Tibial nerve (tissue), 4 donors: ENCODE measurements around the gene PTPRE. TPM values are rescaled to one million over a fixed set of nuclear protein-coding genes. Genes with fewer than 3 reads are reported as not detected.

ENCODE experiments used
- DNase-seq, 2 donors: peaks; one replicate each; pipeline ENCODE4 v3.0.0-alpha.2; 2019; ENCODE audit warnings: low spot score in 2 of 2
- H3K27ac ChIP-seq, 4 donors: fragments of 200-600 bp; sonication (generic) in 3 of 4; one replicate each; pipeline ENCODE4 v1.5.1; 2017 to 2019; ENCODE audit warnings: mild to moderate bottlenecking in 1 of 4
- H3K27me3 ChIP-seq, 2 donors: fragments of 200-600 bp; sonication (generic) in 1 of 2; one replicate each; pipeline versions ENCODE4 v1.5.1 to v1.6.0; 2017 to 2019
- H3K36me3 ChIP-seq, 3 donors: fragments of 200-600 bp; sonication (generic); one replicate each; pipeline ENCODE4 v1.5.1; 2018 to 2019
- H3K4me1 ChIP-seq, 4 donors: fragments of 200-600 bp; sonication (generic) in 3 of 4; one replicate each; pipeline ENCODE4 v1.5.1; 2017 to 2019
- H3K4me3 ChIP-seq, 4 donors: fragments of 200-600 bp; sonication (generic) in 3 of 4; one replicate each; pipeline ENCODE4 v1.5.1; 2017 to 2019; ENCODE audit warnings: mild to moderate bottlenecking in 1 of 4, moderate library complexity in 1 of 4
- H3K9me3 ChIP-seq, 4 donors: fragments of 200-600 bp; sonication (generic) in 3 of 4; one replicate each; pipeline ENCODE4 v1.5.1; 2017 to 2019
- CTCF ChIP-seq, 5 experiments: fragments of 200-600 bp in 3 of 5; fragments of 450-650 bp in 2 of 5; sonication (generic) in 3 of 5; IDR thresholded peaks; one replicate each; pipeline ENCODE4 v1.5.1; 2016 to 2019; ENCODE audit warnings: antibody characterized with exemption in 5 of 5, mild to moderate bottlenecking in 3 of 5, moderate library complexity in 2 of 5
- EP300 ChIP-seq, 2 donors: sonication (generic); formaldehyde crosslinking; IDR thresholded peaks; one replicate each; pipeline ENCODE4 v1.6.1; 2017; ENCODE audit warnings: antibody characterized with exemption in 2 of 2, mild to moderate bottlenecking in 1 of 2
- POLR2A ChIP-seq, 2 donors: fragments of 450-650 bp; IDR thresholded peaks; one replicate each; pipeline ENCODE4 v1.6.1; 2017; ENCODE audit warnings: antibody characterized with exemption in 2 of 2, mild to moderate bottlenecking in 2 of 2, moderate library complexity in 2 of 2
- WGBS, 2 donors: methylation state at CpG; one replicate each; pipeline ENCODE4 v1.1.5; 2018; 5-methylcytosine and 5-hydroxymethylcytosine counted together
- total RNA-seq, 4 donors: library from RNA; depleted of rRNA; stranded (reverse); fragments of >200 nt; gene quantifications; one replicate each; pipeline ENCODE4 v1.1.0, GENCODE V29; 2016

PTPRE gene
- total RNA-seq, 4 donors from 2014 or later: 19.0 to 38.1 (median 25.8) TPM

DNA sequence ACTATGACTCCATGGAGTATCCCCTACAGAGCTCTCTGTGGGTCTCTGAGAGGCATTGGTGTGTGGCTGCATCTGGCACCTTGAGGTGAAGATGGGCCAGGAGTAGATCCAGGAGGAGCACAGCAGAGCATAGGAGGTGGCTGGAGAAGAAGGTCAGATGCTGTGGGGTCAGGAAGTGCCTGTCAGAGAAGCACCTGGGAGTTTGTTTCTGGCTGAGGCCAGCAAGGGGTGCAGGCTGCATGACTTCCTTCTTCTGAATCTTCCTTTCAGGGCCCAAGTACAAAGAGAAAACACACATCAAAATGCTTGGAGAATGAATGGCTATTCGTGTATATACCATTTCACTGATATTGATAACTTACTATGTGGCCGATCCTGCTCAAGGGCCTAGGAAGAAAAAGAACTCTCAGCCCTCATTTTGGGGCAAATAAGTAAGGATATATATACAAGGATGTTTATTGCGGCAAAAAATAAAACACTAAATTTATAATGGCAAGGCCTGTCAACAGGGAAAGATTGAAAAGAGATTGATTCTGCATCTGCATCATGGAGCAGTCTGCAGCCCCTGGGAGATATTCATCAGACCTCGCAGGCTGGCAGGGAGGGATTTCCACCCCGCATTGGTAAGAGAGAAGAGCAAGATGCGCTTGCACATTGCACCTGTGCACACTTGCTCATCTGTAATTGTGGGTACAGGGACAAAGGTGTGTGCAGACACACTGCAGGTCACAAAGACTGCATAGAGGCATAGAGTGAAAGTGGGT lies 39.2 kb downstream of the PTPRE start:
- H3K4me1 ChIP-seq: peaks cover 0 to 18% (median 0%) of the 10 kb centered on the region in 4 donors
- H3K4me3 ChIP-seq: no peak overlapping the region
- no peaks in the 10 kb centered on the region for H3K36me3 ChIP-seq
- no peak for DNase-seq
- TF ChIP-seq POLR2A (IDR thresholded peaks at IDR 0.05) (no peak), CTCF (IDR thresholded peaks at IDR 0.05) (no peak), EP300 (IDR thresholded peaks at IDR 0.05) (no peak)
- no peak overlapping the region for H3K27ac ChIP-seq
- H3K27me3 ChIP-seq: no peaks in the 10 kb centered on the region
- no peaks in the 10 kb centered on the region for H3K9me3 ChIP-seq
- 85 to 91% methylated on average over 6 of the region's 6 CpGs for WGBS, 2 donors

DNA sequence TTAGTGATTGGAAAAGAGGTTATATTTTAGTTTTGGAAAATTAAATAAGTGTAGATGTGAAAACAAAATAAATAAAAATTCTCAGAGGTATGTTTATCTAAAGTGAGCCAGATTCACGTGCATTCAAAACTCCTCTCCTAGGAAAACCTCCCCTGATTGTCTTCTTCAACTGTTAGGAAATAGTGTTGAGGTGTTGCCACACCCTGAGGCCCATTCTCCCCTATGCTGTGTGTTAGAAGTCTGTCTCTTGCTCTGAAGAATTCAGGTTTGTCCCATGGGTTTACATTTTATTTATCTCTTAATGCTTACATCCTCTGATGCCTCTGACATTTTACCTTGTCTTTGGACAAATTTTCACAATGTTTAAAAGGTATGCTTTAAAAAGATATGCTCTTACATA lies 40.3 kb downstream of the PTPRE start:
- Histone ChIP-seq H3K4me1 (peaks cover 0 to 18% (median 0%) of the 10 kb centered on the region in 4 donors), H3K9me3 (no peaks in the 10 kb centered on the region), H3K27ac (no peak overlapping the region), H3K4me3 (no peak overlapping the region), H3K36me3 (no peaks in the 10 kb centered on the region), H3K27me3 (no peaks in the 10 kb centered on the region)
- no peak for DNase-seq
- TF ChIP-seq POLR2A (IDR thresholded peaks at IDR 0.05) (no peak), EP300 (IDR thresholded peaks at IDR 0.05) (no peak), CTCF (IDR thresholded peaks at IDR 0.05) (no peak)
- 60 to 81% methylated on average over 1 of the region's 1 CpG for WGBS, 2 donors

GRCh38 chr10:127948791-127949190 lies 41.9 kb downstream of the PTPRE start:
- Histone ChIP-seq H3K4me3 (no peak overlapping the region), H3K4me1 (peaks cover 0 to 14% (median 0%) of the 10 kb centered on the region in 4 donors), H3K27ac (no peak overlapping the region), H3K36me3 (no peaks in the 10 kb centered on the region), H3K27me3 (no peaks in the 10 kb centered on the region), H3K9me3 (no peaks in the 10 kb centered on the region)
- 74 to 83% methylated on average over 5 of the region's 5 CpGs for WGBS, 2 donors
- TF ChIP-seq POLR2A (IDR thresholded peaks at IDR 0.05) (no peak), CTCF (IDR thresholded peaks at IDR 0.05) (no peak), EP300 (IDR thresholded peaks at IDR 0.05) (no peak)
- no peak for DNase-seq

DNA sequence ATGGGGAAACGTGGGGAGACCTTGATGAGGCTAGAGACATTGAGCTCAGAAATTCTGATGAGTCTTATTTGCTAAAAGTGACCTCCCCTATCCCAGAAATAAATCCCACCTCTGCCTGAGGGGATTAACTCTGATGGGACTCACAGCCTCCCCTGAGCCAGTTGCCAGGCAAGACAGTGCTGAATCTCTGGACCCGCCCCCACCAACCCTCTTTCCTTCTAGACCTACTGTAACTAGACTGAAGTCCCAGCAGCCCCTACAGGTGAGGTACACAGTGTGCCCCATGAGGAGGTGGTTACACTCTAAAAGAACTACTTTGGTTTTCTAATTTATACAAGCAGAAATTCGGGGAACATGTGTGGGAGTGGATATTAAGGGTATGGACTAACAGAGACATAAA lies 42.9 kb downstream of the PTPRE start:
- Histone ChIP-seq H3K27me3 (no peaks in the 10 kb centered on the region), H3K4me3 (no peak overlapping the region), H3K27ac (no peak overlapping the region), H3K36me3 (peaks cover 0 to 5% (median 0%) of the 10 kb centered on the region in 3 donors), H3K4me1 (peaks cover 0 to 10% (median 0%) of the 10 kb centered on the region in 4 donors), H3K9me3 (no peaks in the 10 kb centered on the region)
- DNase-seq: no peak
- no peak for TF ChIP-seq EP300 (IDR thresholded peaks at IDR 0.05)
- no peak for TF ChIP-seq CTCF (IDR thresholded peaks at IDR 0.05)
- no peak for TF ChIP-seq POLR2A (IDR thresholded peaks at IDR 0.05)
- 91 to 94% methylated on average over 3 of the region's 3 CpGs for WGBS, 2 donors

DNA sequence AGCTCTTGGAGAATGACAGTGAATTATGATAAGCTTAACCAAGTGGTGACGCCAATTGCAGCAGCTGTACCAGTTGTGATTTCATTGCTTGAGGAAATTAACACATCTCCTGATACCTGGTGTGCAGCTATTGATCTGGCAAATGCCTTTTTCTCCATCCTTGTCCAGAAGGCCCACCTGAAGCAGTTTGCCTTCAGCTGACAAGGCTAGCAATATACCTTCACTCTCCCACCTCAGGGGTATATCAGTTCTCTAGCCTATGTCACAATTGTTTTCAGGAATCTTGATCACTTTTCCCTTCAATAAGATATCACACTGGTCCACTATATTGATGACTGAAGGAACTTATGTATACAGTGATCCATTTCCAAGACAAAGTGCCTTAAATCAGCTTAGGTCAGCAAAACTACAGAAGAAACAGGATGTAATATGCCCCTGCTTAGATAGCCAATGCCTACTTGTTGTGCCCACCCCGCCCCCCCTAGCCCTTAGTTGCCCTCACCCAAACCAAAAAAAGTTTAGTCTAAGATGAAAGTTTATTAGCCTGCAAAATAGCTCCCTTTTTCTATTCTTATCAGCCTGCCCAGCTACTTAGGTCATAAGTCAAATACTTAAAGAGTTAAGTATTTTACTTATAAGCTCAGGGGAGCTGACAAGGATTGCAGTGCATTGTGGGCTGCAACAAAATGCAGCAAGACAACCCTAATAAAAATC lies 45.1 kb downstream of the PTPRE start:
- TF ChIP-seq CTCF (IDR thresholded peaks at IDR 0.05) (no peak), EP300 (IDR thresholded peaks at IDR 0.05) (no peak), POLR2A (IDR thresholded peaks at IDR 0.05) (no peak)
- Histone ChIP-seq H3K4me3 (no peak overlapping the region), H3K27ac (no peak overlapping the region), H3K4me1 (no peaks in the 10 kb centered on the region), H3K36me3 (peaks cover 0 to 12% (median 0%) of the 10 kb centered on the region in 3 donors), H3K9me3 (peaks cover 0 to 10% (median 0%) of the 10 kb centered on the region in 4 donors), H3K27me3 (no peaks in the 10 kb centered on the region)
- WGBS, 2 donors: 76 to 89% methylated on average over 2 of the region's 2 CpGs
- DNase-seq: no peak
